HG02840 (cell line): ENCODE results near the gene MTUS2.

ENCODE experiments used
- ATAC-seq: cut with Tn5 transposase; IDR thresholded peaks from one replicate; pipeline ENCODE4 v1.9.1; 2021; ENCODE audit warnings: mild to moderate bottlenecking, moderate library complexity, moderate number of reproducible peaks; ENCODE audit not compliant: unreplicated experiment, low FRiP score

The MTUS2 gene

DNA sequence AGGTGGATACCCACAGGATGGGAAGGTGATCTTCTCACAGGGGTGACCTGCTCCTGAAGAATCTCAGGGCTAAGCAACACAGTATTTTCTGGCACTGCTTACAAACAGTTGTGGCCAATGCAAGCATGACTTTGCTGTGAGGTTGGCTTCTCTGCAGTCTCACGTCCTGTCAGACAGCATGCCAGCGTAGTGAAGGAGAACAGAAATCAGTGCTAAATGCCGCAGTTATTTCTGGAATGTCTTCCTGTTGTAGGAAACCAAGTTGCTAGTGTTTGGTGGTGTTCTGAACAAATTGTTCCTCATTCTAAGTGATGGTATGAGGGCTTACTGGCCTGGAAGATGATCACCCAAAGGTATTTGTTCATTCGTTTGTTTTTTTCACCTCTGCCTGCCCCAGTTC lies 320.1 kb downstream of the MTUS2 start:
- no peak for ATAC-seq

- no peak for ATAC-seq
Observed at GRCh38 chr13:29143847-29144246, 323.7 kb downstream of the MTUS2 start.

- no peak for ATAC-seq
Observed at GRCh38 chr13:29154390-29154789, 334.3 kb downstream of the MTUS2 start.

DNA sequence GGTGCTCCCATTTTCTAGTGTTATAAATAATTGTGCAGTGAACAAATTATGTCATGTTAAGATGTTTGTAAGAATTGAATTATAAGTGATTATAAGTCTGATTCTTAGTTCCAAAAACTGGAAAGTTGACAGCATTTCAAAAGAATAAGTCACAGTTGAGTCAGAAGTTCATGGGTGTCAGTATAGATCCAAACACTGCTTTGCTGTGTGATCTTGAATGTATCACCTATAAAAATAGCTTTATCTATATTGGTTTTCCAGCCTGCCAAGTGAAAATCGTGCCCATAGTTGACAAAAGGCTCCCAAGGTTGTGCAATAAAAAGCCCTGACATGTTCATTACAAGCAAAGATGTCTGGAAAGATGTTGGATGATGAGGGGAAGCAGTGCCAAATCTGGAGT lies 336.0 kb downstream of the MTUS2 start:
- ATAC-seq, result no peak

DNA sequence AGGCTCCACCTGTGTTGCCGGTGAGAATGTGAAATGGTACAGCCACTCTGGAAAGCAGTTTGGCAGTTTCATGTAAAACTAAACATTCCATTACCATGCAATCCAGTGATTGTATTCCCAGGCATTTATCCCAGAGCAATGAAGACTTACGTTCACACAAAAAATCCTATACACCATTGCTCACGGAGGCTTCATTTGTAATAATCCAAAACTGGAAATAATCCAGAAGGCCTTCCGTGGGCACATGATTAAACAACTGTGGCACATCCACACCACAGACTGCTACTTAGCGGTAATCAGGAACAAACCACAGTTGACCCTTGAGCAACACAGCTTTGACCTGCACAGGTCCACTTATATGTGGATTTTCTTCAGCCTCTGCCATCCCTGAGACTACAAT lies 339.7 kb downstream of the MTUS2 start:
- no peak for ATAC-seq

DNA sequence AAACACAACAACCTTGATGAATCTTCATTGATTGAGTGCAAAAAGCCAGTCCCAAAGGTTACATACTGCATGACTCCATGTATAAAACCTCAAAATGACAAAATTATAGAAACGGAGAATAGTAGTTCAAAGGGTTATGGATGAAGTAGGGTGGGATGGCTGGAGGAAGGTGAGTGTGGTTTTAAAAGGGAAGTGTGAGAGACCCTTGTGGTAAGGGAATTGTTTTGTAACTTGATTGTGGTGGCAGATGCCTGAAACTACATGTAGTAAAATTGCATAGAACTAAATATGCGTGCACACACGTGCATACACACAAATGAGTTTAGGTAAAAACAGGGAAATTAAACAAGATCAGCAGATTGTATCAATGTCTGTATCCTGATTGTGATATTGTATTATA lies 340.7 kb downstream of the MTUS2 start:
- ATAC-seq, result no peak

GRCh38 chr13:29161676-29162075 lies 341.5 kb downstream of the MTUS2 start:
- ATAC-seq, result no peak

DNA sequence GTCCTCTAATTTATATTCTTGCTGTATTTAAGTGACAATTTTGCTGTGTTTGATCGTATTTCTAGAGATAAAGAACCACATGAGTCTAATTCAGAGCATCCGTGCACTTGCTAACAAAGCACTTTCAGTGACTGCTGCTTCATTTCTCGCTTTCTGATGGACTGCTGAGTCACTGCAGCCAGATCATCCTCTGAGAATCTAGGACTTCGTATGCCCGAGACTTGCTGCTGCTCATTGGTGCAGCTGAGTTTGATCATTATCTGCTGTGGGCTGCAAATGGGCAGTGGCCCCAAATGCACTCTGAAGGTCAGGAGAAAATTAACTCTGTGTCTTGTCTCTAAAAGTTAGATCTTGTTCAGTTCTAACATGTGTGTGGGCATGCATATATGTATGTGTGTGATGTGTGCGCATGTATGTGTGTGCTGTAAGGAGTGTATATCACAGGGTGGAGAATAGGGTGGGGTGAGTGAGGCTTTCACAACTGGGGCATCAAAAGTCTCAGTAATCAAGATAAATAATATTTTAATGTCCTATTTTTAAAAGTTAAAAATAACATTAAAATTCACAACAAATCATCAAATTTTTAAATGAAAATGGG lies 342.6 kb downstream of the MTUS2 start:
- ATAC-seq, result no peak

DNA sequence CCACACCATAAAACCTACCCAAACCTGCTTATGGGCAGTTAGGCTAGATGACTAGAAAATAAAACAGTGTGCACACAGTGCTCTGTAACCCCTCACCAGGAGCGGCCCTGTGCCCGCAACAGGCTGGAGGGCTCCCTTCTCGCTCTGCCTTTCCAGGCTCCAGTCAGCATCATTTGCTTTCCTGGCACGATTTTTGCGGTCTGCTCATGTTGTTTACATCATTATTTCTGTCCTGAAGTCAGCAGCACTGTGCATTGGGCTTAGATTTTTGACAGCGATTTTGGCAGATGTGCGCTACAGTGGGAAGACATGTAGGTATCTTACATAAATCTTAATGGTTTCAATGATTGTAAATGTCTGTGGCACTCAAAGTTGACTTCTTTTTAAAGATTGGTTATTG lies 344.0 kb downstream of the MTUS2 start:
- ATAC-seq, result no peak

DNA sequence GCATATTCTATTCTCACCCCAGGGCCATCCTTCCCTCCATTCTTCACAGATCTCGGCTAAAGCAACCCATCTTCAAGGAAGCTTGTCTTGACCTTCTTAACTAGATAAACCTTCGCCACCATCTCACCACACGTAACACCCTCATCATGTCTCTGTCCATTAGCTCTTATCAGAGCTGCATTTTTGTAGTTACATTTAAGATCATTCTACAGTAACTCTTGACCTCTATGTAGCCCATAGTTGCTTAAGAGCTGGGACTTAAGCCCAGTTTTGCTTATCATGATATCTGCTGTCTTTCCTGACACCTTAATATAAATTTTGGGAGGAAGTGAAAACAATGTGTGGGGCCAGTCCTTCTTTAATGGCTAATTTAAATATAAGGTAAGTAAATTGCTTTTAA lies 345.1 kb downstream of the MTUS2 start:
- no peak for ATAC-seq

DNA sequence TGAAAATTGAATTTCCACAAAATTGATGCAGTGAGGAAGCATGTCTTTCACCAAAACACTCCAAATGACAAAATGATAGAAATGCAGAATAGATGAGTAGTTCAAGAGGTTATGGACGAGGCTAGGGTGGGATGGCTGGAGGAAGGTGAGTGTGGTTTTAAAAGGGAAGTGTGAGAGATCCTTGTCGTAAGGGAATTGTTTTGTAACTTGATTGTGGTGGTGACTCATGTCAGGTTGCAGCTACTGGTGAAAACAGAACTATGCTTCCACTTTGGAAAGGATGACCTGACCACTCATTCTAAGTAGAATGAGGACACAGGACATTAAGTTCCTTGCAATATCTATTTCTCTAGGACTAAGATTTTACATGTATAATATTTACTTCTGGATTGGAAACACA lies 345.7 kb downstream of the MTUS2 start:
- ATAC-seq, result no peak

GRCh38 chr13:29170436-29171082 lies 350.4 kb downstream of the MTUS2 start:
- ATAC-seq, result no peak

DNA sequence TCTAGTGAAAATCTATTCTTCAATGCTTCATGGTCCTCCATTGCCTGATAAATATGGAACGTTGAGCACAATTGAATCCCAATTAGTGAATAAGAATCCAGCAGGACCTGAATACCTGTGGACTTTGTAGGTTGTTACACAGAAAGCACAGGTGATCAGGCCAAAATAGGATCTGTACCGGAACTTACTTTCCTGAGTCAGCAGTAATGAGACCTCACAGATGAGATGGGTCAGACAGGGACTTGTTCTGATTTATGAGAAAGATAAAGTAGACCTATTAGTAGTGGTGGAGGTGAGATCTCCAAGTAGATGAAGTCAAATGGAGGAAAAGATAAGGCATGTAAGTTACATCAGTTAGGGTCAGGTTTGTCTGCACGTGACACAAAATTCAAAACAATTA lies 351.1 kb downstream of the MTUS2 start:
- no peak for ATAC-seq

DNA sequence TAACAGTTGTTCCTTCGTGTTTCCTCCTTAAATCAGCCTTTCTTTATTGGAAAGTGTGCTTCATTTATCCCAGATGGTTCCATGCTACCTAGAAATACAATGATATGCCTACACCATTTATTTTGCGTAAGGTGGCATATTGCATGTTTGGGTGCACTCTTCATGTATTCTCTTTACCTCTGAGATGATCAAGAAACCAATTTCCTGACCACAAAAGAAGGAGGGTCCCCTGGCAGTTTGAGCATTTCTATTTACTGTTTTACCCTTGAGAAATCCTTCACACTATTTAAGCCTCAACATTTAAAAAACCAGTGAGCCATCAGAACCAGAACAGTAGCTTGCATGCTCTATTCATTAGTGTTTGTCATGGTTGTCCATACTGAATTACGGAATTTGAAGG lies 354.0 kb downstream of the MTUS2 start:
- no peak for ATAC-seq

GRCh38 chr13:29175250-29175873 lies 355.2 kb downstream of the MTUS2 start:
- no peak for ATAC-seq

DNA sequence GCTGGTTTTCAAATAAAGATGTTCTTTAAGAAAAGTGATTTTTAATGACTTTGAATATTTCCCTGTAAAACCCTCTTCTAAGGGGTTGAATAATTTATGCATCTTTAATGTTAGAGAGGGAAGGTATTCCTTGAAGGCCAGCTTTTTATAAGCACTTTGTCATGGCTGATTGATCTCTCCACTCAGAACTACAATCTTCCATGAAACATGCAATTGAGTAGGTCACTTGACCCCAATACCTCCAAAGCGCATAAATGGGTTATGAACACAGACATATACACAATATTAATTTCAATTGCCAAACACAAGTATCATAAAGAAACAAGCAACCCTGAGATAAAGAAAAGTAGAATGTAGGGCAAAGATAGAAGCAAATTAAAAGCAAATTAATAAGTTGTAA lies 359.9 kb downstream of the MTUS2 start:
- ATAC-seq, result no peak

GRCh38 chr13:29182216-29182615 lies 362.1 kb downstream of the MTUS2 start:
- ATAC-seq, result no peak

- ATAC-seq, result no peak
Observed at GRCh38 chr13:29185926-29186325, 365.8 kb downstream of the MTUS2 start.

DNA sequence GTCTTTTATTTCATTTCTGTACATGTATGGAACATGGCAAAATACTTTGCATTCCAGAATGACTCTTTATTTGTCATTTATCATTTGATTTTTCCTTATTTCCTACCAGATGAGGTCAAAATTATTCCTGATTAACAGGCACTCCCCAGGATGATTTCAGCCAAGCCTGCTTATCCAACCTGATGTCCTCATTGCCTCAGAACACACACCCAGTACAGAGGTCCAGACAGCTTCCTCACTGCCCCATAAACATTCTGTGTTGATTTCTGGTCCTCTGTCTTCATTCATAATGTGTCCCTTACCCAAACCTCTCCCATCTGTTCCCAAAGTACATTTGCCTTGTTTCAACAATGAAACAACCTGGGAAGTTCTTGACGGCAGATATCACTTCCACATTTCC lies 367.4 kb downstream of the MTUS2 start:
- ATAC-seq, result no peak

DNA sequence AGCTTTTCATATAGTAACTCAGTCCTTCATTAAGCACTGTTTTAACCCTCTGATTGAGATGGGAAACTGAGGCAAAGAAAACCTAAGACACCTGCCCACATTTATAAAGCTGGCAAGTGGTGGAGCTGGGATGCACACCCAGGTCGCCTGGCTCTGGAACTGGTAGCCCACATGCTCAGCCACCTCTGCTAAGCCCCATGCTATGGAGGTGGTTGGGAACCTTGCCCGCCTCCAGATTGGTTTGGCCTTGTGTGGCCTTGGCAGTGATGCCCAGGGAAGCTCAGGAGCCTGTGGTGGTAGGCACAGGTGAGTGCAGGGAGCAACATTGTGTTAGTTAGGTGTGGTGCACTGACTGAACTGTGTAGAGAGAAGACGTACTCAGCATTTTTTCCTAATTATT lies 370.2 kb downstream of the MTUS2 start:
- ATAC-seq, result no peak

GRCh38 chr13:29193083-29193482 lies 372.9 kb downstream of the MTUS2 start:
- no peak for ATAC-seq

- ATAC-seq, result no peak
Observed at GRCh38 chr13:29195456-29195855, 375.3 kb downstream of the MTUS2 start.
